Stromal cell of bone marrow (primary cell): ENCODE measurements around the gene ISYNA1.
A peak's percentile ranks its signal among the peaks of the same experiment; 100 is the strongest.

Source experiments
- DNase-seq: peaks from one replicate; pipeline ENCODE4 v3.0.0-alpha.2; 2012; ENCODE audit warnings: low read depth

The ISYNA1 gene

GRCh38 chr19:18467978-18468377, 30.0 kb upstream of the ISYNA1 start:
- DNase-seq: no peak

GRCh38 chr19:18466354-18466753, 28.4 kb upstream of the ISYNA1 start:
- DNase-seq: no peak

GRCh38 chr19:18465964-18466339, 28.0 kb upstream of the ISYNA1 start:
- no peak for DNase-seq

- no peak for DNase-seq
These were observed 27.5 kb upstream of the ISYNA1 start for GRCh38 chr19:18465214-18465963.

- peak; percentile 93 for DNase-seq
These were observed 26.7 kb upstream of the ISYNA1 start for GRCh38 chr19:18464646-18465045.

- no peak for DNase-seq
These were observed 23.5 kb upstream of the ISYNA1 start for GRCh38 chr19:18461471-18461870.

GRCh38 chr19:18460900-18461299, 23.0 kb upstream of the ISYNA1 start:
- DNase-seq: no peak

GRCh38 chr19:18457483-18458331, 19.8 kb upstream of the ISYNA1 start:
- no peak for DNase-seq

- no peak for DNase-seq
These were observed 19.0 kb upstream of the ISYNA1 start for GRCh38 chr19:18456974-18457373.

- no peak for DNase-seq
These were observed 18.3 kb upstream of the ISYNA1 start for GRCh38 chr19:18456279-18456678.

GRCh38 chr19:18453269-18454024, 15.5 kb upstream of the ISYNA1 start:
- DNase-seq: no peak

- no peak for DNase-seq
These were observed 14.5 kb upstream of the ISYNA1 start for GRCh38 chr19:18452386-18452785.

GRCh38 chr19:18450931-18451836, 13.3 kb upstream of the ISYNA1 start:
- peak; percentile 40 for DNase-seq

GRCh38 chr19:18450021-18450930, 12.3 kb upstream of the ISYNA1 start:
- no peak for DNase-seq

- no peak for DNase-seq
These were observed 11.6 kb upstream of the ISYNA1 start for GRCh38 chr19:18449552-18449951.

- DNase-seq: no peak
These were observed 9.0 kb upstream of the ISYNA1 start for GRCh38 chr19:18446811-18447359.

GRCh38 chr19:18446145-18446810, 8.3 kb upstream of the ISYNA1 start:
- no peak for DNase-seq

GRCh38 chr19:18445262-18445948, 7.5 kb upstream of the ISYNA1 start:
- DNase-seq: no peak

GRCh38 chr19:18444513-18444912, 6.6 kb upstream of the ISYNA1 start:
- DNase-seq: no peak
